Ectodermal cell (in vitro differentiated cells): ENCODE measurements around the gene PLA2G2F.

Experiments used
- H3K27ac ChIP-seq: 2 replicates; pipeline ENCODE4 v1.7.0; 2013; ENCODE audit warnings: mild to moderate bottlenecking, low read depth, low read length; ENCODE audit not compliant: insufficient read depth, poor library complexity, severe bottlenecking
- H3K27me3 ChIP-seq: 2 replicates; pipeline ENCODE4 v1.7.0; 2013; ENCODE audit warnings: mild to moderate bottlenecking, low read length; ENCODE audit not compliant: insufficient read depth, control insufficient read depth, poor library complexity, severe bottlenecking
- H3K36me3 ChIP-seq: one replicate; pipeline ENCODE4 v1.7.0; 2013; ENCODE audit warnings: low read length; ENCODE audit not compliant: control insufficient read depth, insufficient read depth
- H3K4me1 ChIP-seq: one replicate; pipeline ENCODE4 v1.7.0; 2013; ENCODE audit warnings: low read length; ENCODE audit not compliant: control insufficient read depth, insufficient read depth
- H3K4me3 ChIP-seq: 2 replicates; pipeline ENCODE4 v1.7.0; 2013; ENCODE audit warnings: low read depth, low read length, control low read depth; ENCODE audit not compliant: insufficient read depth
- H3K9me3 ChIP-seq: 2 replicates; pipeline ENCODE4 v1.7.0; 2013; ENCODE audit warnings: mild to moderate bottlenecking, low read length, moderate library complexity; ENCODE audit not compliant: control insufficient read depth
- WGBS, 2 experiments: methylation state at CpG; one replicate each; pipeline ENCODE4 v1.1.7; 2013; ENCODE audit warnings: missing lambda C conversion rate in 2 of 2; 5-methylcytosine and 5-hydroxymethylcytosine counted together

The PLA2G2F gene

DNA sequence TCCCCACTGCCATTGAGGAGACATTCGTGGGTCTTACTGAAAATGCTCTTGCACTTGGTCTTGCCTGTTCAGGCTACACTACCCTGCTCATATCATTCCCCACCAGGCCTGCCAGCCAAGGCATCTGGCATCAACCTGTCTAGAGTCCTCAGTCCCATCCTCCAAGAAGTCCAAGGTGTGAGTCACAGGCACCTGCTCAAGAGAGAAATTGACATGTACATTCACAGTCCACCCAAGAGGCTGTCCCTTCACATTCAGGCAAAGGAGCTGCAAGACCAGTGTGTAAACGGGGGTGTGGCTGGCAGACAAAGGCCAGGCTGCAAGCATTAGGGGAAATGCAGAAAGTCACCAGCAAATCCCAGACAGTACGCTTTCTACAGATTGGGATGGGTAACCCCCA lies 60.3 kb downstream of the PLA2G2F start:
- H3K4me3 ChIP-seq, result no peak overlapping the region
- H3K27ac ChIP-seq, result no peak overlapping the region
- no peaks in the 10 kb centered on the region for H3K36me3 ChIP-seq
- no peaks in the 10 kb centered on the region for H3K9me3 ChIP-seq
- H3K27me3 ChIP-seq, result no peaks in the 10 kb centered on the region
- WGBS, 2 experiments, result 84 to 90% methylated on average over 3 of the region's 3 CpGs
- H3K4me1 ChIP-seq, result no peaks in the 10 kb centered on the region

GRCh38 chr1:20199840-20200239 lies 60.7 kb downstream of the PLA2G2F start:
- Histone ChIP-seq H3K27ac (no peak overlapping the region), H3K9me3 (no peaks in the 10 kb centered on the region), H3K4me3 (no peak overlapping the region), H3K4me1 (no peaks in the 10 kb centered on the region), H3K36me3 (no peaks in the 10 kb centered on the region), H3K27me3 (no peaks in the 10 kb centered on the region)
- 91% methylated on average over 2 of the region's 2 CpGs for WGBS, 2 experiments
